Stimulated activated CD4-positive, alpha-beta T cell treated with anti-CD3 and anti-CD28 coated beads, Interleukin-2, amount 100 ng/mL, for 4 hours (primary cell): ENCODE measurements around the gene FAR1.
A peak's percentile ranks its signal among the peaks of the same experiment; 100 is the strongest.
"Not testable (repeated sequence)": the region's sequence is repeated elsewhere in the genome, so short reads cannot be mapped to it uniquely, and the experiment has no call there.

Source experiments
- DNase-seq: peaks from one replicate; pipeline ENCODE4 v3.0.0-alpha.2; 2020; ENCODE audit warnings: low read depth

The FAR1 gene

DNA sequence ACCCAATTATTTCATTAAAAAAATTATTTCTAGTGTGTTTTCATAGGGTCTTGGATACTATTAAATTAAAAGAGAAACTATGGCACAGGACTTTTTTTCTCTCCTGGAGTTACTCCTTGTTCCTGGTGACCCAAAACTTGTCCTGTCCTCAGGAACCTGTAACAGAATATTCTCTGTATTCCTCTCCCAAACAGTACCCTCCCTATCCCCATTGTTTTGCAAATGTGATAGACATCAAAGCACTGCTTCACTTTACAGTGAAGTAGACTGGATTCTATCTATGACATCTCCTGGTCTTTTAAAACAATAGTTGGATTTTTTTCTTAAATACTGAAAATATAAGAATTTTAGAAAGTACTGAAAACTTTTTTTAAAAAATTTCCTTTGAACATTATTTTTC, 37.2 kb downstream of the FAR1 start:
- no peak for DNase-seq

DNA sequence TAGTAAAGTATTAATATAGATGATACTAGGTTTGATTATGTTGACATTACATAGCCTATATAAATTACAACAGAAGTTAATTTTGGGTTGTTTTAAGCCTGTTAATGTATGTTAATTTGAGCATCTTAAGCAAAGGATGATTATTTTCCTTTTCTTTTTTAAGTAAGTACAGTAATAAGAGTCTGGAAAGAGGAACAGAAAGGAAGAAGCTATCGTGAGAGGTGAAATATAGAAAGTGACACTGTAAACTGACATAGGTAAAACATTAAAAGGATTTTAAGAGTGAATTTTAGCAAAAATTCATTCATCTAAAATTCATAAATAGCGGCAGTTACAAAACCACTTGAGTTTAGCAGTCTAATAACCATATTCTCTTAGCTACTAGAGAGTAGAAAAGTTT, 45.5 kb downstream of the FAR1 start:
- DNase-seq = no peak

GRCh38 chr11:13717331-13717730, 48.9 kb downstream of the FAR1 start:
- DNase-seq = no peak

DNA sequence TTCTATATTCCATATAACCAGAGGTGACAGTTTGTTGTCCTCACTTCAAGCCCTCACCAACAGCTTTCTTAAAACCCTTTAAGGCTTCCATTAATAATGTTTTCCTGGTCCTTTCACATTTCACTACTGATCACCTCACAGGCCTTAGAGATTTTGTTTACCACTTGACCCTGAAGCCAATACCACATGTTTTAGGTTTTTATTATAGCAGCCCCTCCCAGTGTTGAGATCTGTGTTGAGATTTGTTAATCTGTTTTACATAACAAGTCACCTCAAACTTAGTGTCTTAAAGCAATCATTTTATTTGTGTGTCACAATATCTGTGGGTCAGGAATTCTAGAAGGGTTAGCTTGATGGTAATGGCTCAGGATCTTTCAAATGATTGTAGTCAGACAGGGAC, 49.9 kb downstream of the FAR1 start:
- DNase-seq = no peak

DNA sequence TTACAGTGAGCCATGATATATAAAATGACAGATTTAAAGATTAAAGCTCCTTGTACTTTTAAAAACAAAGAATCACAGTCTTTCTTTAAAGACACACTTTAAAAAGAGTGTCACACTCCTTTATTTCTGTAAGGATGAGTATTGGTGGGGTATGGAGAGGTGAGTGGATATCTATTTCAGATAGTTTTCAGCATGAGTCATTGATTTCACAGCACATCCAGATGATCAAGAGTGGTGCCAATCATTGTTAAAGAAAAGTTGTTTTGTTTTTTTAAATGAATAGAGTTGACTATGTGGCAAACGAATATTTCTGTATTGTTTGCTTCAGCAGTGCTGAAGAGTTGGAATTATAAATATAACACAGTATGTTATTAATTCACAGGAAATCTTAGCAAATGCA, 52.5 kb downstream of the FAR1 start:
- no peak for DNase-seq

DNA sequence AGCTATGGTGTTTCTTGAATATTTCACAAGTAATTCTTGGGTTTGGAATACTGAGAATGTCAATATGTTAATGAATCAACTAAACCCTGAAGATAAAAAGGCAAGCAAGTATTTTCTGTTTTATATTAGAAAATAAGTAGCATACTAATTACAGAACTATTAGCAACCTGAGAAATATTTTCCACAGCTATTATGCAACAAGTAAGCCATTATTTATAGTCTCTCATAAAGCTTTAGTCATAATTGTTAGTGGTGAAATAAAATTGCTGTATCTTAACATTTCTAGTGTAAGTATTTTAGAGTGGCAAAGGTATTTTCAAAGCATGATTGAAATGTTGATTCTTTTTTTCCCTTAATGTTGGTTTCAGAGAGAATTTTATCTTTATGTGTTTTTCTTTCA, 53.3 kb downstream of the FAR1 start:
- DNase-seq = no peak

- DNase-seq = no peak
Measured at GRCh38 chr11:13726456-13726855, 58.0 kb downstream of the FAR1 start.

DNA sequence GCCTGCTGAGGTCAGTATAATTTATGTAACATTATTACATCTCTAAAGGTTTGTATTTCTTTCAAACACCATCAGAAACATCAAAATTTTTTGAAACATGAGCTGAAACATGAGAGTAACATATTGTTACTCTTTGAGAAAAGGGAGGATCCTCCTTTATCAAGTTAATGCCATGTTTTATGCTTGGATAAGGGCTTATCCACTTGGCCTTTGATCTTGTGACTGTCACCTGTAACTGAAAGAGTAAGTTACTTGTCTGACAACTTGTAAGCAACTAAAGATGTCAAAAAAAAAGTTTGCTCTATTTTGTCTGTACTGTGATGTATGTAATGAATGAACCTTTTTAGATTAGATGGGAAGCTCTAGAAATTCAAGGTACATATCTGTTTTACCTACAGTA, 59.6 kb downstream of the FAR1 start:
- DNase-seq = no peak

DNA sequence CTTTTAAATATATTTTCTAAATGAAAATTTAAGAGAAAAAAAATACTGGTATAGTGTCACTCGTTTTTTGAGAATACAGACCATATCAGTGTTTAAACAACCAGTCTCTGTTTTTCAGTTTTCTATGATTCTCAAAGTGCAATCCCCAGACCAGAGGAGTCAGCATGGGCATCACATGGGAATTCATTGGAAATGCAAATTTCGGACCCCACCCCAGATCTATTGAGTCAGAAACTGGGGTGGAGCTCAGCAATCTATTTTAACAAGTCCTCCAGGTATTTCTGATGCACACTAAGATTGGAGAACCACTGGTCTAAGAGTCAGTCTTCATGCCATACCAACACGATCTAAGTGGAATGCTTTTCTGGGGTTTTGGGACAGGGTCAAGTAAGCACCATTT, 66.1 kb downstream of the FAR1 start:
- DNase-seq = no peak

DNA sequence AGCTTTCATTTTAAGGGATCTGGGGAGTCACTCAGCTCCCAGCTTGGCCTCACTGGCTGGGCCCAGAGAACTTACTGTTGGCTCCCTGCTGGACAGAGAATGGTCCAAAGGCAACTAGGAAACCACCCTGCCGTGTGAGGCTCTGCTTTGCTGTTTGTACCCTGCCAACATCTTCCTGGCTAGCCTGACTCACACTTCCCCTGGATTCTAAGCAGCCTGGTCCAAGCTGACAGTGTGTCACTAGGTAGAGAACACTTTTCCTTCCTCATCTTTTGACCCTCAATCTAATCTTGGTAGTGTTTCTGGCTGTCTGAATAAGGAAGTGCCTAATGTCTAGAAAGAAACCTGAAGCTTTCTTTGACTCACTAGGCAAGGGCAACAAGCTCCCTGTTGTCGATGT, 76.7 kb downstream of the FAR1 start:
- no peak for DNase-seq

DNA sequence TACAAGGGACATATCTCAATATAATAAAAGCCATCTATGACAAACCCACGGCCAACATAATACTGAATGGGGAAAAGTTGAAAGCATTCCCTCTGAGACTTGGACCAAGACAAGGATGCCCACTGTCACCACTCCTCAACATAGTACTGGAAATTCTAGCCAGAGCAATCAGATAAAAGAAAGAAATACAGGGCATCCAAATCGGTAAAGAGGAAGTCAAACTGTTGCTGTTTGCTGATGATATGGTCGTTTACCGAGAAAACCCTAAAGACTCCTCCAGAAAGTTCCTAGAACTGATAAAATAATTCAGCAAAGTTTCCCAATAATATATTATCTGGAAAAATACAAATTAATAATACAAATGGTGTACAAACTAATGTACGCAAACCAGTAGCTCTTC, 84.8 kb downstream of the FAR1 start:
- DNase-seq = not testable (repeated sequence)

DNA sequence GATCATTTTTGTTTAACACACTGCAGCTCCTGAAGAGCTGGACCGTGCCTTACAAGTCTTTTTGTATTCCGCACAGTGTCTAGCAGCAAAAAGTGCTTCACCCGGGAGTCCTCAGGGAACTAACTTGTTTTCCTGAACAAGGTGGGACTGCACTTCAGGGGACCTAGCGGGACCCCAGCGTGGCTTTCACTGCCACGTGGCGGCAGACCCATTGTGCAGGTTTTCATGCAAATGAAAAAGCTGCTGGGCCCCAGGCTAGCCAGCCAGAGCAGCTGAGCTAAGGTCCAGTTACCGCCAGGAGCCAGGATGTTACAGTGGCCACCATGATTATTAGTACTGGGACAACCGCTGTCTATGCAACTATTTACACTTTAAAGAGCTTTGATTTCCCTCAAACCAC, 90.6 kb downstream of the FAR1 start:
- no peak for DNase-seq

GRCh38 chr11:13760115-13760514, 91.6 kb downstream of the FAR1 start:
- no peak for DNase-seq

GRCh38 chr11:13761250-13761649, 92.8 kb downstream of the FAR1 start:
- DNase-seq = no peak

GRCh38 chr11:13761716-13762115, 93.2 kb downstream of the FAR1 start:
- no peak for DNase-seq

DNA sequence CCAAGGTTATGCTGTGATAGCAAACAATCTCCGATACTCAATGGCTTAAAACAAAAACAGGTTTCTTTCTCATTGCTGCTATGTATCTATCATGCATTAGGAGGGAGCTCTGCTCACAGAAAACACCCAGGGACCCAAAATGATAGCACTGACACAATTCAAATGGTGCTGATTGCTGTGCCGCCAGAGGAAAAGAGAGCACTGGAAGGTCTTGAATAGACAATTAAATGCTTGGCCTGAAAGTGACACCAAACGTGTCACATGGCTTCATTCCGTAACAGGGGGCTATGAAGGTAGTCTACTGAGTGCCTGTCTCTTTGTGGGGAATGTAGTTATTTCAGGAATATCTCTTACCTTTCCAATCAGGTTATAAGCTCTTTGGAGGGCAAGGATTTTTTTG, 94.2 kb downstream of the FAR1 start:
- DNase-seq = no peak

DNA sequence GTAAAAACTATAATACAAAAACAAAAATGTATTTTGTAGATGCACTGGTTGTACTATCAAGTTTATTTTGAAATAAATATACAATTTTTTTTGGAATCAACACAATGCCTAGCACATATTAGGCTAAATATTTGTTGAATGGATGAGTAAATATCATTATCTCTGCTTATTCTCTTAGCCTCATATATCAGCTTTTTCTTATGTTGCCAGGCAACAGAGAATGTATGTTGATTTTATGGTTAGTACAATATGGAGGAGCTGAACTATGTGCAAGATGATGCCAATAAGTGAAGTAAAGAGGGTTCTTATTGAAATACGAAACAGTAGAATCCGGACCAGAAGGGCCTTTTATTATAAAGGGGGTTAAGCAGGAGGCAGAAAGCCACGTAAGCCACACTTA, 94.9 kb downstream of the FAR1 start:
- no peak for DNase-seq

DNA sequence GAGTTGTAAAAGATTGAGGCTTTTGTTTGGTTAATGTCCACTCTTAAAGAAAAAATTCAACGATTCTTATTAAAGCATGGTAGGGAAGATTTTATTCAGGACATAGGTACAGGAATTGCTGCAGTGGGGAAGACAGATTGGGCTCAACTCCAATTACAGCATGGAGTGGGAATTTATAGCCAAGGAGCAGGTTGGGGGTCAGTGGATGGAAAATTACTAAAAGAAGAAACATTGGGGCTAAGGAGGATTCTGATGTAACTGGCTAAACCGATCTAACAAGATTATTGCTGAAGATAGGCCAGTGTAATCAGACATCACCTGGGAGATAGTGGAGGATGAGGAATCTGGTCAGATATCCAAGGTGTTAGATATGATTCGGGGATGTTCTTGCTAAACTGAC, 97.4 kb downstream of the FAR1 start:
- DNase-seq = no peak

DNA sequence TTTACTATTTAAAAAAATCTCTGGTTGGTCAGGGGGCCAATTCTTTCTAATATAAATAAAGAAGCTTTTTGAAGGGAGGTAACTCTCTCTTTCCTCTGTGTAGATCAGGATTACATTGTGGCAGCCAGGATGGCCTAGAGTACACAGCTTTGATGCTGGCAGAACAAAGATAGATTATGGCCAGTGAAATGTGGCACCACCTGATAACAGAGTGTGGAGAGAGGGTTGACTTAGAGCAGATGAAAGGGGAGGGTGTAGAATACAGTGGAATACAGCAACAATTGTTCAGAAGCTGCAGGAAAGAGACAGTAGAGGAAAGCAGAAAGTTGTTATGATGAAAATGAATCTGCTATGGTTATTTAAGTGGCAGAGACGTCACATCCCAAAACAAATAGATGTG, 99.0 kb downstream of the FAR1 start:
- no peak for DNase-seq

DNA sequence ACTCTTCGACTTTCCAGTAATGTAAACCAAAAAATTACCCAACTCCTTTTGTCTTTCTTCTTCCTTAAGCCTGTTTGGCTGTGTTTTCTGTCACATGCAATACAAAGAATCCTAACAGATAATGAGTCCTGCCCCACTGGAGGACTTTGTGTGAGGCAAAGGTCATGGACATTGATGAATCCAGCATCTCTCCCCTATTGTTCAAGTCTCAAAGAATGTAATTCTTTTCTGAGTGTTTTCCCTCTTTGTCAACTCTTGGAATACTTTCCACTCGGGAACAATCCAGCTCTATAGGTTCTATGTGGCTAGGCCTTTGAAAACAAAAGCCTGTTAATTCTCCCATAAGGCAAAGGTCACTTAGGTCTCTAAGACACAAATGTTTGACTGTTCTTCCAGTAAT, 100.7 kb downstream of the FAR1 start:
- DNase-seq = no peak

- DNase-seq = no peak
Measured at GRCh38 chr11:13771151-13771550, 102.7 kb downstream of the FAR1 start.

- no peak for DNase-seq
Measured at GRCh38 chr11:13772223-13773046, 104.0 kb downstream of the FAR1 start.

GRCh38 chr11:13775471-13775870, 107.0 kb downstream of the FAR1 start:
- no peak for DNase-seq

DNA sequence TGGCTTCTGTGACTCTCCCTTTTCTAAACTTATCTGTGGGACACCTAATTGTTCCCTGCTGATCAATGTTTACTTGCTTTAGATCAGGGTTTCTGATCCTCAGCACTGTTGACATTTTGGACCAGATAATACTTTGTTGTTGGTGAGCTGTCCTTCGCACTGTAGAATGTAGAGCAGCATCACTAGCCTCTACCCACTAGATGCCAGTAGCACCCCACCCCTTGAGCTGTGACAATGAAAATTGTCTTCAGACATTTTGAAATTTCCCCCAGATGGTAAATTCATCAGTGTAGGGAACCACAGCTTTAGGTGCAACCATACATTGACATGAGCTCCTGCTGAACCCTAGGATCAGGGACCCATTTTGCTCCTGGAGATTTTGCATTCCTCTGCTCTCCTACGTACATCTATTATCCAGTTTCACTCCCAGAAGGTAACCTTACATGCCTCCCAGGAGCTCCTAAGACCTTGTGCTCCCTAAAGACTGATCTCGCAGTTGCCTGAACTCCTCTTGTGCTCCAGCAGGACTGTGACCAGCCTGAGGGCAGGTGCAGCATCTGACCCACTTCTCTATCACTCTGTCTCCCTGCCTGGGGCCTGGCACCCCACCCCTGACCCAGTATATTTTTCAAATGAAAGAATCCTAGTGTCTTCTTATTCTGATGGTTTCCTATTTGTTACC, 107.8 kb downstream of the FAR1 start:
- DNase-seq = peak; percentile 19
